Dermis microvascular lymphatic vessel endothelial cell (primary cell): ENCODE measurements around the gene GALNT10. TPM values are rescaled to one million over a fixed set of nuclear protein-coding genes. Genes with fewer than 3 reads are reported as not detected.
A peak's percentile ranks its signal among the peaks of the same experiment; 100 is the strongest.
"Not testable (repeated sequence)": the region's sequence is repeated elsewhere in the genome, so short reads cannot be mapped to it uniquely, and the experiment has no call there.

ENCODE experiments used
- DNase-seq, 2 donors: peaks; one replicate each; pipeline versions ENCODE4 v3.0.0 to v3.0.0-alpha.2; 2010; ENCODE audit warnings: low read depth in 2 of 2
- total RNA-seq: library from RNA; depleted of rRNA; stranded (reverse); fragments of >200 nt; gene quantifications from 2 replicates; pipeline ENCODE4 v1.2.1, GENCODE V29; 2014

GALNT10 gene, protein sequence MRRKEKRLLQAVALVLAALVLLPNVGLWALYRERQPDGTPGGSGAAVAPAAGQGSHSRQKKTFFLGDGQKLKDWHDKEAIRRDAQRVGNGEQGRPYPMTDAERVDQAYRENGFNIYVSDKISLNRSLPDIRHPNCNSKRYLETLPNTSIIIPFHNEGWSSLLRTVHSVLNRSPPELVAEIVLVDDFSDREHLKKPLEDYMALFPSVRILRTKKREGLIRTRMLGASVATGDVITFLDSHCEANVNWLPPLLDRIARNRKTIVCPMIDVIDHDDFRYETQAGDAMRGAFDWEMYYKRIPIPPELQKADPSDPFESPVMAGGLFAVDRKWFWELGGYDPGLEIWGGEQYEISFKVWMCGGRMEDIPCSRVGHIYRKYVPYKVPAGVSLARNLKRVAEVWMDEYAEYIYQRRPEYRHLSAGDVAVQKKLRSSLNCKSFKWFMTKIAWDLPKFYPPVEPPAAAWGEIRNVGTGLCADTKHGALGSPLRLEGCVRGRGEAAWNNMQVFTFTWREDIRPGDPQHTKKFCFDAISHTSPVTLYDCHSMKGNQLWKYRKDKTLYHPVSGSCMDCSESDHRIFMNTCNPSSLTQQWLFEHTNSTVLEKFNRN
- total RNA-seq, result 26.6 and 52.3 TPM in 2 replicates

GRCh38 chr5:154190595-154191304 lies at the start of gene GALNT10:
Gene GALNT10 (plus strand): TSS chr5:154190733. CDS start chr5:154190867, 134 bp downstream.
- DNase-seq, result peak in 1 of 2 donors; percentile 81

DNA sequence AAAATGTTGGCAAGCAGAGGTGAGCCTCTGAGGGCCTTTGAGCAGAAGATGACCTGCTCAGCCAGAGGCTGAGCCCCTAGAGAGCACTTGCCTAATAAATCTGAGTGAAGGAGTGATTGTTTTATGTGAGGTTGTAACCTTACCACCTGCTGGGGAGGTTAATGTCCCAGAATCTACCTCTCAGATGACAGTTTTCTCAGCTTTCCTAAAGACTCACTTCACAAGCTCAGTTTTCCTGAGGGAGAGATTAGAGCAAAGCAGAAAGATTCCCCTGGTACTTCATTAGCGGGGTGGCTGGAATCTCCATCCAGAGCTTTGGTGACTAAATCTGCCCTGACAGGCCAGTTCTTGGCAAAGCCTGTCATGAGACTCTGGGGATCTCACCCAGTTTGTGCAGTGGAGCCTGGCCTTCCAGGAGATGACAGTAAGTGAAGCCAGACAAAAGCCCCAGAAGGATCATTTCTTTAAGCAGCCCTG lies 48.8 kb upstream of the GALNT10 start:
- no peak for DNase-seq

GRCh38 chr5:154143211-154143641 lies 47.3 kb upstream of the GALNT10 start:
- no peak for DNase-seq

- no peak for DNase-seq
Observed at GRCh38 chr5:154145268-154145667, 45.3 kb upstream of the GALNT10 start.

DNA sequence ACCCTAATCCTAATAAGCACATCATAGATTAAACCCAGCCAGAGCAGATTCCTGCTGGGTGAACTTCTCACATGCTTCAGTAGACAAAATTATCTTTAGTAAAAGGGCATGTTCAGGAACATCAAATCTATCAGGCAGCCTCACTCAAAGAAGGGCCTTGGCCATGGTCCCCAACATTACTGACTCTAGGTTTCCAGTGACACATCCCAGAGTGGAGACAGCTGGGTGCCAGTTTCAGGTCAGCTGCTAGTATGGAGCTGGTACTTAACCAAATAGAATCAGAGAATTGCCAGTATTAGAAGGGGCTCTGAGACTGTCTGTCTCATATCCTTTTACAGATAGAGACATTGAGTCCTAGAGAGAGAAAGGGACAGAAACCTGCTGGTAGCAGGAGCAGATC lies 44.1 kb upstream of the GALNT10 start:
- no peak for DNase-seq

- DNase-seq, result no peak
Observed at GRCh38 chr5:154147666-154148065, 42.9 kb upstream of the GALNT10 start.

- DNase-seq, result not testable (repeated sequence)
Observed at GRCh38 chr5:154150471-154150870, 40.1 kb upstream of the GALNT10 start.

GRCh38 chr5:154157483-154158378 lies 32.8 kb upstream of the GALNT10 start:
- no peak for DNase-seq

DNA sequence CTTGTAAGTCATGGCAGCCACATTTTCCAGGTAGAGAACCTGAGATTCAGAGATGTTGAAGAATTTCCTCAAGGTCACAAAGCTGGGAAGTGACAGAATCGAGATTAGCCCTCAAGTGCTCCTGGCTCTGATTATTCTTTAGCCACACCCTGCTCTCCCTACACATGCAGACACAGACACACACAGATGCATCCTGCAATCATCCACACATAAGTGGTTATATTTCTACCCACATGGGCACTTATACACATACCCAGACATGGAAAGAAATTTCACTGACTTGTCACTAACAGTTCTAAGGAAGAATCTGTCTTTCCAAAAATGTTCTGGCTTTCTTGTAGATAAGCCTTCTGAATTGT lies 32.2 kb upstream of the GALNT10 start:
- DNase-seq, result no peak

- DNase-seq, result no peak
Observed at GRCh38 chr5:154159343-154159742, 31.2 kb upstream of the GALNT10 start.

DNA sequence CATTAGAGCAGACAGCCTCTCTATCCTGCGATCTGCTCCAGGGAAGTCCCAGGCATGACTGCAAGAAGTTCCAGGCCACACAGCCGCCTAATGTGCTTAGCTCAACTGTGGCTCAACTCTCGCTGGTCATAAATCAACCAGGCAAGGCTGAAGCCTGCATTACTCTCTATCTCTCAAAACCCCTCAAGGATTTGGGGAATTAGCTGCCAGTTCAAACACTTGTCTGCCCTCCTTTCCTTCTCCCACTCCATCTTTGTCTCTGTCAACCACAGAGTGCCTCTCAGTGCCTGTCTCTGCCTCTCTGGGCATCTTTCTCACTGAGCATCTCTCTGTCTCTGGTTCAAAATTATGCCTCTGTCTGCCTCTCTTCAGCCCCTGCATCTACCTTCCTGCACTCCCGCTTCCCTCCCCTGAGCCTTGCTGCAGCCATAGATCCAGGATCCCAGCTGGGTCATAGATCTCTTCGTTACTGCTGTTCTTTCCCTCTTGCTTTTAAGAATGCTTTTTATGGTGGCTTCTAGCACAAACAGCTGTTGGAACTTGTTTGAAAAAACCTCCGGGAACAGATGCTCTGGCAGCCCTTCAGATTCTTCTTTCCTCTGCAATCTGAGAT lies 27.9 kb upstream of the GALNT10 start:
- no peak for DNase-seq

DNA sequence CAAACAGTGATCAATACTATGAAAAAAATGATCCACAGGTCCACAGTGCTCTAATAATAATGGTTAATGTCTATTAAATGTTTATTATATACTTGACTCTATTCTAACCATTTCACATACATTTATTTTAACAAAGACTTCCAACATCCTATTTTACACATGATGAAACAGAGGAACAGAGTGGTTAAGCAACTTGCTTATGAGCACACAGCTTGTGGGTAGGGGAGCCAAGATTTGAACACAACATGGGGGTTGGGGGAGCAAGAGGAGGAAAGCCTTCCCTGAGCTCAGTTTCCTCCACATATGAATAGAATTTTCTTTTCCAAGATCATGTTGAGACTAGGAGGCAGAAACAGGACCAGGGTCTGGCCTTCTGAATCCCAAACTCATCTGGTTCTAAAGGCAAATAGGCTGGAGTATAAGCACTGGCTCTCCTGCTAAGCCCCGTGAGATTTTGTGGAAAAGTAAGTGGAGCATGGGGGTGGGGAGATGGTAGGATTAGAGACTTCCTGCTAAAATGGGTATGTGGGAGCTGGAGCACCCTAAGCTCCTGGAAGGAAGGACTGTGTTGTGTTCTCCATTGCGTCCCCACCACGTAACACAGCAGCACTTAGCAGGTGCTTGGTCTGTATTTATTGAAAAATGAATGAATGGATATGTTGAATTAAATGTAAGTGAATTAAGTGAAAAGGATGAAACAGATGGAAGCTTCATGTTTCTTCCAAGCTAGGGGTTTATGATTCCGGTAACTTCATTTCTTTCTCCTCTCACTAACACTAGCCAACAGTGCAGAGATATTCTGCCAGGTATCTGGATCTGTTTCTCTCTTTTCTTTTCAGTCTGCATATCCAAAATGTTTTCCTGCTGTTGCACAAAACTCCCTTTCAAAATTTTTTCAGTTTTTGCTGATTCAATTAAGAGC lies 26.9 kb upstream of the GALNT10 start:
- DNase-seq, result no peak

DNA sequence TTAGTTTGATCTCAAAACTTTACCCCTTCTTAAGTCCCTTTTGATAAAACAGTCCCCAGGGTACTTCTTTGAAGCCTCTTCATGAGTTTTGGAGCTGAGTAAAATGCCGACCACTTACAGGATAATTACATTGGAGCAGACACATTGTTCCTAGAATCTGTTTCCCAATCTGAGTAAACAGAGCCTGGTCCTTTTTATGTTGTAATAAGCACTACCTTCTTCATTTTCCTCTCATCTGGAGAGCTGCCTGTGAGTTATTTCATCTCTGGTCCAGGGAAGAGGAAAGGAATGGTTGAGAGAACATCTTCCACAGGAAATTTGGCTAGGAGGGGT lies 26.3 kb upstream of the GALNT10 start:
- no peak for DNase-seq

DNA sequence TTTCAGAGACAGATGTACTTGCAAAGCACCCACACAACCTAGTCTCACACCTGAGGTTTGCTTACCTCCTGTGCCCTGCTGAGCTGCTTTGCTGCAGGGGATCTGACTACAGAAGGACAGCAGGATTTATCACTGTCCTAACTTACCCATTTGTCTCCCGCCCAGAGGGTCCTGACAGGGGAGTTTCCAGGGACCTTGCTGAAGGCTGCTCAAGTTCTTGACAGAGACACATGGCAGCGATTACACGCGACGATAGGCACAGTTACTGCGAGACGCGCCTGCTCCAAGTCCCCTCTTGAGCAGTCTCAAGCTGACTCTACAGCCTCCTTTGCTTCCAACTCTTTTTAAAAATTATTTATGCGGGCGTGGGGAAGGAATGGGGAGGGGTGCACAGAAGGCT lies 24.6 kb upstream of the GALNT10 start:
- DNase-seq, result no peak

DNA sequence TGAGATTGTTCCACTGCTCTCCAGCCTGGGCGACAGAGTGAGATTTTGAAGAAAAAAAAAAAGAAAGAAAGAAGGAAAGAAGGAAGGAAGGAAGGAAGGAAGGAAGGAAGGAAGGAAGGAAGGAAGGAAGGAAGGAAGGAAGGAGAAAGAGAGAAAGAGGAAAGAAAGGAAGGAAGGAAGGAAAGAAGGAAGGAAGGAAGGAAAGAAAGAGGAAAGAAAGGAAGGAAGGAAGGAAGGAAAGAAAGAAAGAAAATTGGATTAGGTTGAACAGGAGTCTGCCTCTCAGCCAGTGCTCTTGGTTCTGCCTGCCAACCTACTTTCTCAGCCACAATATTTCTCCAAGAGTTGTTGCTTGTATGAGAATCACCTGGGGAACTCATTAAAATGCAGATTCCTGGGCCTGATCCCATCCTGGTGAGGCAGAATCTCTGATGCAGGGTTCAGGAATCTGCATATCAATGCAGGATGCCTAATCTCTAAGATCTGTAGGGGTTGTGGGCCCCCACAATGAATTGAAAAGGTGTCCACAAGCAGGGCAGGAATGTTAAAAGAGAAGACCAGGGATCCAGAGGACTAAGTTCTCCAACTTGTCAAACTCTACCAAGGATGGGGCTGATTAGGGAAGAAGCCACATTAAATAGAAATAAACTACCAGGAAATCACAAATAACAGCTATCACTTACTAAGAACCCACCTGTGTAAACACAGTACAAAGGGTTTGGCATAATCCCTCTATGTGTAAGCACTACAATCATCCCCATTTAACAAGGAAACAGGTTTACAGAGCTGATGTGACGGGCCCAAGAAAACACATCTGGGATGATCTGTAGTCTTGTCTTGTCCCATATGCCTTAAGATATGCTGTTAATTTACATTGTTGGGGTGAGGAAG lies 23.4 kb upstream of the GALNT10 start:
- DNase-seq, result no peak

- no peak for DNase-seq
Observed at GRCh38 chr5:154168395-154168794, 22.1 kb upstream of the GALNT10 start.

DNA sequence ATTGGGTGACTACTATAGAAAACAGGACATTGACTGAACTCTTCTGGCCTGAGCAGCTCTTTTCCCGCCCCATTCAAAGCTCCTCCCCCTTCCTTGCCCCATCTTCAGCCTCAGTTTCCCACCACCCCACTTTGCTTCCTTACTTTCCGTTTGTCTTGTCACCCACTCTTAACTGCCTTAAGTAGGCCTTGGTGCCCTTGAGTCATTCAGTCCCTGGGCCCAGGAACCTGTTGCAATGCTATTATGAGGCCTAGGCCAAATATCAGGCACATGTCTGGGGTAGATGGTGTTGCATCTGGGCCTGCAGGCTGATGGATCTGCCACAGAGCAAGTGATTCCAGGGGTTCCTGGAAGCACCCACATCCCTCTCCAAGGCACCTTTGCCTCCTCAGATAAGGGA lies 17.7 kb upstream of the GALNT10 start:
- DNase-seq, result no peak

DNA sequence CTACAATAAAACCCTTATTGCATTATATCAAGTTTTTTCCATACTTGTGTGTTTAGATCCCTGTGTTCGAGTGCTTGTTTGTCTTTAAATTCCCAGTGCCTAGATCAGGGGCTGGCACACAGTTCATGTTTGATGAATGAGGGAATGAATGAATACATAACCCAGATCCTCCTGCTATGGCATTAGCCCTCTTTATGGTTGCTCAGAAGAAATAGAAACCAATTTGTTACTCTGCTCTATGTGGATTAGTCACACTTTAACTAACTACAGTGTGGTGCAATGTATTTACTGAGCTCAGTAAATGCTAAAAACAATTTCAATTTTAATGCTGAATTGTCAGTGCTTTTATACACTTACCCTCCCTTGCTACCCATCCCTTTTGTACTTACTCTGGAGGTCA lies 16.4 kb upstream of the GALNT10 start:
- no peak for DNase-seq

GRCh38 chr5:154176181-154176580 lies 14.4 kb upstream of the GALNT10 start:
- DNase-seq, result peak; percentile 96 to 98
